Measurements from ENCODE around the gene RAPGEF6.

GRCh38 chr5:131613423-131613822 is 21.6 kb downstream of the RAPGEF6 start:
- TF ChIP-seq POLR2AphosphoS5 (IDR thresholded peaks at IDR 0.05; ENCODE audit: borderline replicate concordance, low read depth, low read length), result no peak
- no peak for TF ChIP-seq EZH2 (IDR thresholded peaks at IDR 0.05)

Data from SK-N-MC (cell line).